NCI-H524 treated with DMSO at 0.1 percent for 48 hours (cell line): ENCODE data around the gene IL25.
"Not testable (repeated sequence)": the region's sequence is repeated elsewhere in the genome, so short reads cannot be mapped to it uniquely, and the experiment has no call there.

Source experiments
- DNase-seq: peaks from one replicate; lab custom pipeline; 2025; lab: John Stamatoyannopoulos, UW

Gene IL25

GRCh38 chr14:23372509-23372908, at the start of gene IL25:
Gene IL25 (plus strand): TSS chr14:23372809.
- DNase-seq: no peak

DNA sequence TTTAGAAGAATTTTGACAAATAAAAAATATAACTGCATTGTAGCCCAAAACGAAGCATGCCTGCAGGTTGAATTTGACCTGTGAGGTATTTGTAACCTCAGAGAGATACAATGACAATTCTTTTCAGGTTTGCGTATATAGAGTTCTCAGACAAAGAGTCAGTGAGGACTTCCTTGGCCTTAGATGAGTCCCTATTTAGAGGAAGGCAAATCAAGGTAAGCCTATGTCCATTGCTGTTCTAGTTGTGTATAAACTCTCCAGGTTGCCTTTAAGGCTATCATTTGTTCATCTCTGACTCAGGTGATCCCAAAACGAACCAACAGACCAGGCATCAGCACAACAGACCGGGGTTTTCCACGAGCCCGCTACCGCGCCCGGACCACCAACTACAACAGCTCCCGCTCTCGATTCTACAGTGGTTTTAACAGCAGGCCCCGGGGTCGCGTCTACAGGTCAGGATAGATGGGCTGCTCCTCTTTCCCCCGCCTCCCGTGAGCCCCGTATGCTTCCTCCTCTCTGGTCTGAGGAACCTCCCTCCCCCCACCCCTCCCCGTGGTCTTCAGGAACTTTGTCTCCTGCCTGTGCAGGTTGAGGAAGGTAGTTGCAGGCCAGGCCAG, 48.7 kb upstream of the IL25 start:
- no peak for DNase-seq

DNA sequence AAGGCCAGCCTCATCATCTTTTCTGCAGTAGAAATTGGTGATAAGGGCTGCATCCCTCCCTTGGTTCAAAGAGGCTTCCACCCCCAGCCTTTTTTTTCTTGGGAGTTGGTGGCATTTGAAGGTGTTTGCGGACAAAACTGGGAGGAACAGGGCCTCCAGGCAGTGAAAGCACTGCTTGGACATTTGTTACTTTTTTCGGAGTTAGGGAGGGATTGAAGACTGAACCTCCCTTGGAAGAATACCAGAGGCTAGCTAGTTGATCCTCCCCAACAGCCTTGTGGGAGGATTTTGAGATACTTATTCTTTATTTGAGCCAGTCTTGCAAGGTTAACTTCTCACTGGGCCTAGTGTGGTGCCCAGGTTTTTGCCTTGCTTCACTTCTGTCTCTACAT, 48.2 kb upstream of the IL25 start:
- no peak for DNase-seq

GRCh38 chr14:23324993-23325392, 47.6 kb upstream of the IL25 start:
- no peak for DNase-seq

- DNase-seq: not testable (repeated sequence)
Measured at GRCh38 chr14:23325746-23326145, 46.9 kb upstream of the IL25 start.

DNA sequence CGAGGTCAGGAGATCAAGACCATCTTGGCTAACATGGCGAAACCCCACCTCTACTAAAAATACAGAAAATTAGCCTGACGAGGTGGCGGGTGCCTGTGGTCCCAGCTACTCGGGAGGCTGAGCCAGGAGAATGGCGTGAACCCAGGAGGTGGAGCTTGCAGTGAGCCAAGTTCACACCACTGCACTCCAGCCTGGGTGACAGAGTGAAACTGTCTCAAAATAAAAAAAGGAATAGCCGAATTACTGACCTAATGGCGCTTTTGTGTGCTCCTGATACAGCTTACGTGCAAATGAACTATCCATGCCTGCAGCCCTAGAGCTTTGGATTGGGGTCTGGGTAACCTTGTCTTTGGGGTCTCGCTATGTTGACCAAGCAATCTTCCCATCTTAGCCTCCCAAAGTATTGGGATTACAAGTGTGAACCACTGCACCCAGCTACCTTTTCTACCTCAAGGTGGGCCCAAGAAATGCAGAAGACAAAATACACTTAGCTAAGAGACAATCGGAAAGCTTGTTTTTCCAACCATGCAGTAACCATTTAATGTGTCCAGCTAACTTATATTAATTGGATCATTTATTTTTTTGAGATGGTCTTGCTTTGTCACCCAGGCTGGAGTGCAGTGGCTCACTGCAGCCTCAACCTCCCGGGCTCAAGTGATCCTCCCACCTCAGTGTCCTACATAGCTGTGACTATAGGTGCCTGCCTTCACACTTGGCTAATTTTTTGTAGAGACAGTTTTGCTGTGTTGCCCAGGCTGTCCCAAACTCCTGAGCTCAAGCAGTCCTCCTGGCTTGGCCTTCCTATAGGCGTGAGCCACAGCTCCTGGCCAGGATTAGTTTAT, 45.9 kb upstream of the IL25 start:
- no peak for DNase-seq

DNA sequence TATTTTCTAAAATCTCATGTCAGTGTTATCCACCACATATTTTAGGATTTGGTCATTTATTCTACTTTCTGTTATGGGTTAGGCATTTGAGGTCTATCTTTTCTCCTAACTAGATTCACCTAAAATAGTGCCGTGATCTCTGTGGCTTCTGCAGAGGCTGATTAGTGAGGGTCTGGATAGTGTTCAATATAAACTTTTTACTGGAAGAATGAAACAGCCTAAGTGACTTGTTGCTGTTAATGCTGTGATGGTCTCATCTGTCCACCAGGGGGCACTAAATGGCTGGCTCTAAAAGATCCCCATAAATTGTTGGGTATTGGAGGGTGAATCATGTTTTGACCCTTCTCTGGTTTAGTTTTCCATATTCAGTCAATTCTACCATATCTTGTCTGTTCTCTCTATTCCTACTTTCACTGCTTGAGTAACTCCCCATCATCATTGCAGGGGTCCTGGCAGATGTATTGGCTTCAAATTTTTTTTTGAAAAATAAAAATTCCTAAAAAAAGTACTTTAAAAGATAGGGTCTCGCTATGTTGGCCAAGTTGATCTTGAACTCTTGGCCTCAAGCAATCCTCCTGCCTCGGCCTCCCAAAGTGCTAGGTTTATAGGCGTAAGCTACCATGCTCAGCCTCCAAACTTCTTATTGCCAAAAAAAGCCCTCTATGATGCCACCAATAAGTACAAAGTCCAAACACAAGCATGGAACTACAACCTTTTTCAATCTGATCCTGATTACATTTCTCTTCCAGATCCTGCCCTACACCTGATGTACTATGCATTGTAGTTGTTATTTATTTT, 44.5 kb upstream of the IL25 start:
- DNase-seq: peak; percentile 2

DNA sequence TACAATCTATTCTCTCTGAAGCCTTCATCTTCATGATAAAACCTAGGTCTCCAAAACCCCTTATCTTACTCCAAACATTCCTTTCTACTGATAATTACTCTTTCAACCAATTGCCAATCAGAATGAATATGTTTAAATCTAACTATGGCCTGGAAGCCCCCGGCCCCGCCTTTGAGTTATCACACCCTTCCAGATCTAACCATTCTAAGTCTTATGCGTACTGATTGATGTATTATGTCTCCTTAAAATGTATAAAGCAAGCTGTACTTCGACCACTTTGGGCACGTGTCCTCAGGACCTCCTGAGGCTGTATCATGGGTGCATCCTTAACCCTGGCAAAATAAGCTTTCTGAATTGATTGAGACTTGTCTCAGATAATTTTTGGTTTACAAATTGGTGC, 37.0 kb upstream of the IL25 start:
- no peak for DNase-seq

DNA sequence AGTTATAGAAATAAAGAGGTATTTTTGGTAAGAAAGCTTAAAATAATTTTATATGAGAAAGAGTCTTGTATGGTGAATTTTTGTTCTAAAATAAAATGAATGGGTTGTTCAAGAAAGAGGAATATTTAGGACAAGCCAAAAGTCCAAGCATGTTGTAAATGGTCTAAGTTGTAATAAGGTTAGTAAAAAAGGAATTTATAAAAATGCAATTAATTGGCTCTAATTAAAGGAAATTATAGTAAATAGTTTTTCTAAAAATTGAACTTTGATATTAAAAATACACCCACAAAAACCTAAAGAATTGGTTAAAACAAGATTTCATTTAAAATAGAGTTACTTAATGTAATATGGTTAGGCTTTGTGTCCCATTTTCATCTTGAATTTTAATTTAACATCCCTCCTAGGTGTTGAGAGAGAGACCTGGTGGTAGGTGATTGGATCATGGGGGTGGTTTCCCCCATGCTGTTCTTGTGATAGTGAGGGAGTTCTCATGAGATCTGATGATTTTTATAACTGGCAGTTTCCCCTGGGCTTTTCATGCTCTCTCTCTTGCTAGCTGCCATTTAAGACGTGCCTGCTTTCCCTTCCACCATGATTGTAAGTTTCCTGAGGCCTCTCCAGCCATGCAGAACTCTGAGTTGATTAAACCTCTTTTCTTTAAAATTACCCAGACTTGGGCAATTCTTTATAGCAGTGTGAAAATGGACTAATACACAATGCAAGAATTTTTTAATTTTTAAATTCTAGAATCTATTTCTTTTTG, 32.9 kb upstream of the IL25 start:
- no peak for DNase-seq

DNA sequence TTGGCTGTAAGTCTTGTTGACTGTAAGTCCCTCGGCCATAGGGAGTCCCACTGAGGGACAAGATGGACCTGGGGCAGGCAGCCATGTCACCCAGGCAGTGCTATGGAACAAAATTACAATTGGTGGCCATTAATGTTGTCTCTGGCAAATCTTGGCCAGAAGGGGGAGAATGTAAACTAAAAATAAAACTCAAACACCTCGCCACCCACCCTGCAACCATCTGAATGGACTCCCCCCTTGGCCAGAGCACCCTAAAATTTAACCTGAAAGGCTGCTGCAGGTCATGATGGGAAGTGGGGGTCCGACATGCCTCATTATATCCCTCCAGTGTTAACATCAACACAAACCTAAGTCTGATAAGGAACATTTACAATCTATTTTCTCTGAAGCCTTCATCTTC, 28.1 kb upstream of the IL25 start:
- no peak for DNase-seq

- DNase-seq: no peak
Measured at GRCh38 chr14:23345987-23346692, 26.5 kb upstream of the IL25 start.

- no peak for DNase-seq
Measured at GRCh38 chr14:23346693-23347405, 25.8 kb upstream of the IL25 start.

DNA sequence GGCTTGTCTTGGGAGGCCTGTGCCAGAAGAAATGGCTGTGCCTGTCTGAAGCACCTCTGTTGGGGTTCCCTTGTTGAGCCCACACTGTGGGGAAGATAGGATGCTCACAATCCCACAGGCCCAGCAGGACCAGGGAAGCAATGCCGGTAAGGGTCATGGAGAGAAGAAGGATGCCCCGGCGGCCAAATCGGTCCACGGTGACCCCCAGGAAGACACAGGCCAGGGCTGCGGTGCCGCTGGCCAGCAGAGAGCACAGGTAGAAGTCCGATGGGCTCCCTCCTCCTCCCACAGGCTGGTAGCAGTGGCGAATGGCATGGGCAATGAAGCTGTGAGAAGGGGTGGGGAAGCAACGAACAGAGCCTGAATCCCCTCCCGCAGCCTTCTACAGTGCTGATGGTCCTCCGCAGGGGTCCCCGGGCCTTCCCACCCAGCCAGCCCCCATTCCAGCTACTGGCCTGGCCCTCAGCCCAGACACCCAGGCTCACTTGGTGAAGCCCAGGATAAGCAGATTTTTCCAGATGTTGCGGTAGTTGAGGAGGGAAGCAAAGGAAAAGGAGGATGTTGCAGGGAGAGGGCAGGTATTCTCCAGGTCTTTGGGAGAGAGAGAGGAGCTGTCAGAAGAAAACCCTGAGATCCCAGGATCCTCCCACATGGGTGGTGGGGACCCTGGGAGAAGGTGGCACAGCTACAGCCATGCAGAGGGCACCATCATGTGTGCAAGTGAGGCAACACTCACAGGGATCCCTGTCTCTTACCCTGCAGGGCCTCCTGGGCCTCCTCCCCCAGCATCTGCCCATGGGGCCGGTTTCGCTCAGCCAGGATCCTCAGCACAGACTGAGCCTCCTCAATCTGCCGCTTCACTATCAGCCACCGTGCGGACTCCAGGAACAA, 25.0 kb upstream of the IL25 start:
- DNase-seq: no peak

DNA sequence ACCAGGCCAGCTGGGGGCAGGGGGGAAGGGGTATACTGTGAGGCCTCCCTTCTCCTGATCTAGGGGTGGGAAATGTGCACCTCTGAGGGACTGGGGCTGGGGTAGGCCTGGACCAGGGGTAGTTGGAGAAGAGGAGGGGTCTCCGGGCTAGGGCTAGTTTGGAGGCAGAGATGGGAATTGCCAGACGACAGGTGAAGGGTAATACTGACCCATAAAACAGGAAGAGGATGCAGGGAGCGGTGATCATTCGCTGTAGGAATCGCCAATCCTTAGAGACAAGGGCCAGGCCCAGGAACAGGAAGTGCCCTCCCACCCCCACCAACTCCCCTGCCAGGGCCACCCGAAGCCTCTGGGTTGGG, 24.3 kb upstream of the IL25 start:
- no peak for DNase-seq

DNA sequence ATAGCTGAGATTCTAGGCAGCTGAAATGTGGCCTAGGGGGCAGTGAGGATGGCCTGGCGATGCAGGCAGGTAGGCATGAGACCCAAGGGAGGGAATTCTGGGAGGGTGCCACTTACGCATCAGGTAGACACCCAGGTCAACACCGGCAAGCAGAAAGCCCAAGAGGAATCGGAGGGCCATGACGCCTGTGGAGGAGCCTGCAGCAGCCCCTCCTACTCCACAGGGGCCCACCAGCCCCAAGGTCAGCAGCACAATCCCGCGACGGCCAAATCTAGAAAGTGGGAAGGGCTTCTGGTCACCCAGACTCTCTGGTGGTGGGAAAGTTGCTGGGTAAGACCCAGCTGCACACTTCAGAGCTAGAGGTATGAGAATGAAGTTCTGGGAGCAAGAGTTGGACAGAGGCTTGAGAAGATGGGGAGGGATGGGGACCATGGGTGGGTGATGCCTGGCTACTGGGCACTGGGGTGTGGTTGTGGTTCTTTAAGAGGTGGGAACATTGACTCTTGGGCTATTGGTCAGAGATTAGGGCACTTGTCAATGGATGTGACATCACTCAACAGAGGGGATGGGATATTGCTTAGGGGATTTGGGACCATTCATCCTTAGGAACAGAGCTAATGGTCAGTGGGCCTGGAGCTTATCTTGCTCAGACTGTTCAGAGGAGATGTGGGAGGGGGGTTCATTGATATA, 23.3 kb upstream of the IL25 start:
- DNase-seq: no peak

GRCh38 chr14:23351681-23352505, 20.7 kb upstream of the IL25 start:
- DNase-seq: peak; percentile 45

DNA sequence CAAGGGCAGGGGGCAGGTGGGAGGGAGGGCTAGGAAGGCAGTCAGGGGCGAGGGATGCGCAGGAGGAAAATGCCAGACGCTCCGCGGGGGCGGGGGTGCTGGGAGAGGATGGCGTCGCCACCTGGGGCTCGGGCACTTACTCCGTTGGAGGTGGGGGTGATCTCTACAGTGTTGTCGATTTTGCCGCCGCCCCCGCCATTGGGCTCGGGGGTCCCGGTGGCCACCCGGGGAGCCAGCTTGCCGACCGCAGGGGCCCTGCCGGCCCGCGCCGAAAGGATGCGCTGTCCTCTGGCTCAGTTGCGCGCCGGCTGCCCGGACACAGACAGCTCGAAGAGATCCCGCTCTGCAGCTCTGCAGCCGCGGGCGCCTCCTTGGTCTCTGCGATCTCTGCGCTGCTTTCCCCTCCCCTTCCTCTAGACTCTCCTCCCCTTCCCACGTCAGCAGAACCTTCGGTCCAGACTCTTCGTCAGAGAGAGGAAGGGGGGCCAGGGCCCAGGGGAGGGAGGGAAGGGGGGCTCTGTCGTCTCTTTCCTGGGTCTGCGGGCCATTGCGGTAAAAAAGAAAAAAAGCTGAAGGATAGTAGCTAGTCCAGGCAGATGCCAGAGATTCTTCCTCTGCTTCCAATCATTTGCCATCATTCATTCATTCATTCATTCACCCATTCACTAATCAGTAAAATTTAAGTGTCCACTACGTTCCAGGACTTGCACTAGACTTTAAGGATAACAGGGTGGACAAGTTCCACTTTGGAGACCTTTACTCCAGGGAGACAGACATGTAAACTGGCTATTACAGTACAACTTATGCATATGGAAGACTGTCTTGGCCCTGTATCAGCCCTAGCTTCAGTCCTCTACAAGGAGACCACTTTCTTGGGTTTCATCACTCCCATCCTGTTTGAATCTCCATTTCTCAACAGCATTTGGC, 19.8 kb upstream of the IL25 start, which contains the start of gene SLC22A17:
Gene SLC22A17 (minus strand): TSS at position 382 of the 927 bp plus-strand sequence.
- DNase-seq: peak; percentile 59
